Measurements from ENCODE around the gene EMP2. TPM values are rescaled to one million over a fixed set of nuclear protein-coding genes. Genes with fewer than 3 reads are reported as not detected.

The EMP2 gene
- total RNA-seq, 1 experiment from 2014 or later: 14.4 TPM

DNA sequence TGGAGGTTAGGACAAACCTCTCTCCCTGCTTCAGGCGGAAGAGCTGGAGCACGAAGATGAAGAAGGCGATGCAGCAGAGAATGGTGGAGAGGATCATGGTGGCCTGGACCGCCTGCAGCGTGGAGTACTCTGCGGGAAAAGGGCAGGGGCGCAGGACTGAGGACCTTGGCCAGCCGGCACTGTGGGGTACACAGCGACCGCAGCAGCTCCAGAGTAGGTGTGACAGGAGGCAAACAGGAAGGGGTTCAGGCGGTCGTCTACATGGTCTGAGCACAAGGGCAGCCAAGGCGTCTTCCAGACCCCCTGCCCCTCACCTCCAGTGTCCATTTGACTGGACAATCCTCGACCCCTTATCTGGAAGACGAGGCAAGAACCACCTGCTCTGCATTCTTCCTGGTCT lies 42.5 kb downstream of the EMP2 start:
- no peak overlapping the region for H4K91ac ChIP-seq (ENCODE audit: insufficient read length, low read depth, low read length)
- no peak overlapping the region for H2BK15ac ChIP-seq (ENCODE audit: low read depth, low read length)
- no peak overlapping the region for H2AK5ac ChIP-seq (ENCODE audit: insufficient read length, low read length)
- H3K9ac ChIP-seq (ENCODE audit: extremely low read depth, insufficient read length, low read length): no peak overlapping the region
- H3T11ph ChIP-seq (ENCODE audit: low read length): no peak overlapping the region
- no peak overlapping the region for H3K4ac ChIP-seq (ENCODE audit: low read depth, low read length)
- TF ChIP-seq, protein P1, sequence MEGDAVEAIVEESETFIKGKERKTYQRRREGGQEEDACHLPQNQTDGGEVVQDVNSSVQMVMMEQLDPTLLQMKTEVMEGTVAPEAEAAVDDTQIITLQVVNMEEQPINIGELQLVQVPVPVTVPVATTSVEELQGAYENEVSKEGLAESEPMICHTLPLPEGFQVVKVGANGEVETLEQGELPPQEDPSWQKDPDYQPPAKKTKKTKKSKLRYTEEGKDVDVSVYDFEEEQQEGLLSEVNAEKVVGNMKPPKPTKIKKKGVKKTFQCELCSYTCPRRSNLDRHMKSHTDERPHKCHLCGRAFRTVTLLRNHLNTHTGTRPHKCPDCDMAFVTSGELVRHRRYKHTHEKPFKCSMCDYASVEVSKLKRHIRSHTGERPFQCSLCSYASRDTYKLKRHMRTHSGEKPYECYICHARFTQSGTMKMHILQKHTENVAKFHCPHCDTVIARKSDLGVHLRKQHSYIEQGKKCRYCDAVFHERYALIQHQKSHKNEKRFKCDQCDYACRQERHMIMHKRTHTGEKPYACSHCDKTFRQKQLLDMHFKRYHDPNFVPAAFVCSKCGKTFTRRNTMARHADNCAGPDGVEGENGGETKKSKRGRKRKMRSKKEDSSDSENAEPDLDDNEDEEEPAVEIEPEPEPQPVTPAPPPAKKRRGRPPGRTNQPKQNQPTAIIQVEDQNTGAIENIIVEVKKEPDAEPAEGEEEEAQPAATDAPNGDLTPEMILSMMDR (conservative IDR thresholded peaks at IDR 0.05): no peak
- Mint-ChIP-seq H3K4me3 (no peak overlapping the region), H3K4me1 (no peaks in the 10 kb centered on the region), H3K27me3 (ENCODE audit: low read depth) (no peaks in the 10 kb centered on the region), H3K9me3 (no peaks in the 10 kb centered on the region), H3K27ac (no peak overlapping the region; a peak in 1 of 7 replicates), H3K36me3 (ENCODE audit: insufficient read depth in 1 of 3, low read depth in 3 of 3) (peaks cover 3 to 13% (median 10%) of the 10 kb centered on the region in 3 experiments; a peak in 6 of 7 replicates)
- no peak for DNase-seq
- H3K79me2 ChIP-seq (ENCODE audit: insufficient read depth, low read length): no peaks in the 10 kb centered on the region
- H3K9me3 ChIP-seq (ENCODE audit: control insufficient read depth, low read depth, low read length): no peaks in the 10 kb centered on the region
- no peak overlapping the region for H2BK5ac ChIP-seq (ENCODE audit: insufficient read length, low read length)
- H3K4me1 ChIP-seq (ENCODE audit: insufficient read depth, low read length): no peaks in the 10 kb centered on the region
- no CpG with 5 or more reads among the region's 15 CpGs for WGBS (ENCODE audit: extremely low coverage, insufficient read length, low lambda C conversion rate)
- no peak overlapping the region for H2BK120ac ChIP-seq (ENCODE audit: low read depth, low read length, poor library complexity, severe bottlenecking)
- H3K23me2 ChIP-seq (ENCODE audit: insufficient read length, low read depth, low read length, poor library complexity, severe bottlenecking): no peaks in the 10 kb centered on the region
- no peaks in the 10 kb centered on the region for H4K20me1 ChIP-seq (ENCODE audit: control insufficient read depth, insufficient read depth, insufficient read length)
- H3K14ac ChIP-seq (ENCODE audit: insufficient read depth, low read length): no peak overlapping the region
- no peak overlapping the region for H2BK12ac ChIP-seq (ENCODE audit: insufficient read length, low read depth, low read length)
- H3K27me3 ChIP-seq (ENCODE audit: insufficient read depth, low read length): no peaks in the 10 kb centered on the region
- H3K79me1 ChIP-seq (ENCODE audit: insufficient read depth, low read depth, low read length, poor library complexity, severe bottlenecking): no peaks in the 10 kb centered on the region
- H4K5ac ChIP-seq (ENCODE audit: insufficient read length, low read depth, low read length): no peak overlapping the region
- H2AFZ ChIP-seq (ENCODE audit: low read length): no peak overlapping the region
- no peak overlapping the region for H3K56ac ChIP-seq (ENCODE audit: insufficient read length, low read depth, low read length)
- H4K8ac ChIP-seq (replicated peaks; ENCODE audit: insufficient read length, low read depth, low read length): no peak overlapping the region
- no peak overlapping the region for H3K23ac ChIP-seq (ENCODE audit: insufficient read length, low read depth, low read length)
- H2BK20ac ChIP-seq (ENCODE audit: low read depth, low read length, poor library complexity, severe bottlenecking): no peak overlapping the region
- H3K18ac ChIP-seq (ENCODE audit: insufficient read length, low read depth, low read length): no peak overlapping the region
- no peak overlapping the region for H3K27ac ChIP-seq (ENCODE audit: insufficient read length, low read depth, low read length)
- H3K4me2 ChIP-seq (ENCODE audit: insufficient read depth, insufficient read length, low read length): no peak overlapping the region

All from H9 (cell line).